Measurements from ENCODE around the gene SPSB3. TPM values are rescaled to one million over a fixed set of nuclear protein-coding genes. Genes with fewer than 3 reads are reported as not detected.

The SPSB3 gene
- total and polyA plus RNA-seq, 9 of the 15 experiments (the other 6 are each of a cell fraction or from before 2014, with no cell fraction given) = 0.39 to 37.4 (median 7.1) TPM

GRCh38 chr16:1791256-1791942, 9.0 kb upstream of the SPSB3 start:
- Histone ChIP-seq H3K4me1 (replicated peaks in 1 of 2; ENCODE audit: control insufficient read depth in 2 of 2, insufficient read depth in 2 of 2, low read length in 2 of 2) (peaks cover 0 to 69% of the 10 kb centered on the region in 2 experiments; a peak in 2 of 5 replicates), H2AFZ (ENCODE audit: low read depth, low read length) (no peak overlapping the region), H3K4me3 (no peak overlapping the region), H3K9me1 (ENCODE audit: control insufficient read depth, insufficient read depth, low read length) (no peaks in the 10 kb centered on the region), H3K27me3 (ENCODE audit: control insufficient read depth in 2 of 2, insufficient read depth in 2 of 2, low read length in 2 of 2) (no peaks in the 10 kb centered on the region), H3K79me2 (ENCODE audit: control insufficient read depth, insufficient read depth, low read length) (peaks cover 9% of the 10 kb centered on the region; the same call in 1 of the 3 replicates), H3K9me3 (replicated peaks; ENCODE audit: control insufficient read depth, insufficient read depth, low read depth, low read length) (no peaks in the 10 kb centered on the region), H4K20me1 (replicated peaks; ENCODE audit: control insufficient read depth, insufficient read depth, low read length) (no peaks in the 10 kb centered on the region), H3K4me2 (ENCODE audit: insufficient read depth, low read length) (no peak overlapping the region), H3K9ac (ENCODE audit: insufficient read depth in 1 of 2, low read depth in 2 of 2, low read length in 2 of 2) (no peak overlapping the region), H3K27ac (ENCODE audit: extremely low read depth, low read depth, low read length) (no peak overlapping the region), H3K36me3 (ENCODE audit: control insufficient read depth, insufficient read depth, low read length) (peaks cover 38% of the 10 kb centered on the region; the same call in 1 of the 3 replicates)
- no peak for FAIRE-seq
- BruUV-seq (replicated peaks) = no TSS peak
- intact Hi-C loops (cut with micrococcal nuclease) = no loop called here
- in situ Hi-C loops (cut with MboI) = no loop called here
- CTCF ChIA-PET (ENCODE audit: low intra/inter-chr PET ratio) = no interaction called here
- POLR2A ChIA-PET = interaction anchor here (1.3 to 1.6 kb wide), 2 partner anchors 8 to 10 kb away, joined by 7 to 8 read pairs; partner anchors contain the start of genes NUBP2 and SPSB3
- 93% methylated on average over 37 of the region's 53 CpGs for WGBS (ENCODE audit: insufficient coverage, low coverage, missing lambda C conversion rate)
- DNase-seq (ENCODE audit: extremely low read depth in 1 of 4, low spot score in 3 of 4) = no peak
- ATAC-seq = no peak
- TF ChIP-seq PRPF4 (IDR thresholded peaks at IDR 0.05; ENCODE audit: insufficient read depth, low read depth, low read length, poor library complexity, severe bottlenecking) (no peak), HES1 (IDR thresholded peaks at IDR 0.05; ENCODE audit: low read depth) (no peak), LARP7 (IDR thresholded peaks at IDR 0.05) (no peak), CBX5 (IDR thresholded peaks at IDR 0.05; ENCODE audit: borderline replicate concordance, low read depth) (no peak), SNAPC5 (CRISPR knock-in tag; IDR thresholded peaks at IDR 0.05) (no peak), E2F4 (CRISPR knock-in tag; IDR thresholded peaks at IDR 0.05; ENCODE audit: low read depth) (no peak), EP300 (IDR thresholded peaks at IDR 0.05; ENCODE audit: low read length) (no peak), ZNF197 (CRISPR knock-in tag; IDR thresholded peaks at IDR 0.05; ENCODE audit: low read depth) (no peak), MCM3 (IDR thresholded peaks at IDR 0.05) (no peak), SOX6 (IDR thresholded peaks at IDR 0.05) (no peak), CHD1 (IDR thresholded peaks at IDR 0.05; ENCODE audit: low read length) (no peak), MAFF (IDR thresholded peaks at IDR 0.05; ENCODE audit: low read length) (no peak), POLR2B (IDR thresholded peaks at IDR 0.05; ENCODE audit: low read depth, partially characterized antibody) (no peak), ZNF174 (CRISPR knock-in tag; IDR thresholded peaks at IDR 0.05) (no peak)
- TF ChIP-seq, protein P1, sequence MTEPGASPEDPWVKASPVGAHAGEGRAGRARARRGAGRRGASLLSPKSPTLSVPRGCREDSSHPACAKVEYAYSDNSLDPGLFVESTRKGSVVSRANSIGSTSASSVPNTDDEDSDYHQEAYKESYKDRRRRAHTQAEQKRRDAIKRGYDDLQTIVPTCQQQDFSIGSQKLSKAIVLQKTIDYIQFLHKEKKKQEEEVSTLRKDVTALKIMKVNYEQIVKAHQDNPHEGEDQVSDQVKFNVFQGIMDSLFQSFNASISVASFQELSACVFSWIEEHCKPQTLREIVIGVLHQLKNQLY (CRISPR knock-in tag; conservative IDR thresholded peaks at IDR 0.05) = no peak
- TF ChIP-seq, protein P2, sequence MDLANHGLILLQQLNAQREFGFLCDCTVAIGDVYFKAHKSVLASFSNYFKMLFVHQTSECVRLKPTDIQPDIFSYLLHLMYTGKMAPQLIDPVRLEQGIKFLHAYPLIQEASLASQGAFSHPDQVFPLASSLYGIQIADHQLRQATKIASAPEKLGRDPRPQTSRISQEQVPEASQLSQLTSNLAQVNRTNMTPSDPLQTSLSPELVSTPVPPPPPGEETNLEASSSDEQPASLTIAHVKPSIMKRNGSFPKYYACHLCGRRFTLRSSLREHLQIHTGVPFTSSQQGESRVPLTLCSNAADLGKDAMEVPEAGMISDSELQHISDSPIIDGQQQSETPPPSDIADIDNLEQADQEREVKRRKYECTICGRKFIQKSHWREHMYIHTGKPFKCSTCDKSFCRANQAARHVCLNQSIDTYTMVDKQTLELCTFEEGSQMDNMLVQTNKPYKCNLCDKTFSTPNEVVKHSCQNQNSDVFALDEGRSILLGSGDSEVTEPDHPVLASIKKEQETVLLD (IDR thresholded peaks at IDR 0.05) = no peak
- TF ChIP-seq, protein P3, sequence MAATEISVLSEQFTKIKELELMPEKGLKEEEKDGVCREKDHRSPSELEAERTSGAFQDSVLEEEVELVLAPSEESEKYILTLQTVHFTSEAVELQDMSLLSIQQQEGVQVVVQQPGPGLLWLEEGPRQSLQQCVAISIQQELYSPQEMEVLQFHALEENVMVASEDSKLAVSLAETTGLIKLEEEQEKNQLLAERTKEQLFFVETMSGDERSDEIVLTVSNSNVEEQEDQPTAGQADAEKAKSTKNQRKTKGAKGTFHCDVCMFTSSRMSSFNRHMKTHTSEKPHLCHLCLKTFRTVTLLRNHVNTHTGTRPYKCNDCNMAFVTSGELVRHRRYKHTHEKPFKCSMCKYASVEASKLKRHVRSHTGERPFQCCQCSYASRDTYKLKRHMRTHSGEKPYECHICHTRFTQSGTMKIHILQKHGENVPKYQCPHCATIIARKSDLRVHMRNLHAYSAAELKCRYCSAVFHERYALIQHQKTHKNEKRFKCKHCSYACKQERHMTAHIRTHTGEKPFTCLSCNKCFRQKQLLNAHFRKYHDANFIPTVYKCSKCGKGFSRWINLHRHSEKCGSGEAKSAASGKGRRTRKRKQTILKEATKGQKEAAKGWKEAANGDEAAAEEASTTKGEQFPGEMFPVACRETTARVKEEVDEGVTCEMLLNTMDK (IDR thresholded peaks at IDR 0.05; ENCODE audit: borderline replicate concordance, insufficient read depth, low read depth, low read length, poor library complexity, severe bottlenecking) = no peak

Measured in K562 (cell line).